Mesenchymal stem cell (in vitro differentiated cells and primary cell): ENCODE results near the gene ENGASE.

ENCODE experiments used
- DNase-seq: peaks from one replicate; pipeline ENCODE4 v3.0.0-alpha.2; 2013
- H2AFZ ChIP-seq: one replicate; pipeline ENCODE4 v1.6.1; 2013; ENCODE audit warnings: low read depth, mild to moderate bottlenecking, control low read depth, inconsistent platforms, low read length, moderate library complexity
- H2AK5ac ChIP-seq: 2 replicates; pipeline ENCODE4 v1.6.1; 2013; ENCODE audit warnings: low read length, moderate library complexity, mild to moderate bottlenecking, inconsistent platforms; ENCODE audit not compliant: severe bottlenecking
- H2BK120ac ChIP-seq: one replicate; pipeline ENCODE4 v1.6.1; 2013; ENCODE audit warnings: low read depth, mild to moderate bottlenecking, inconsistent platforms, low read length, moderate library complexity
- H2BK12ac ChIP-seq, 2 experiments: one replicate each; pipeline ENCODE4 v1.6.1; 2013; ENCODE audit warnings: inconsistent platforms in 2 of 2, low read length in 2 of 2, mild to moderate bottlenecking in 2 of 2, moderate library complexity in 2 of 2, control low read depth in 1 of 2
- H2BK15ac ChIP-seq: one replicate; pipeline ENCODE4 v1.6.1; 2013; ENCODE audit warnings: mild to moderate bottlenecking, low read depth, inconsistent platforms; ENCODE audit not compliant: poor library complexity, severe bottlenecking
- H2BK5ac ChIP-seq: 2 replicates; pipeline ENCODE4 v1.6.1; 2013; ENCODE audit warnings: low read depth, mild to moderate bottlenecking, low read length, control low read depth, inconsistent platforms; ENCODE audit not compliant: poor library complexity, severe bottlenecking
- H3K14ac ChIP-seq, 2 experiments: one replicate each; pipeline ENCODE4 v1.6.1; 2013; ENCODE audit warnings: inconsistent platforms in 2 of 2, low read length in 2 of 2, control low read depth in 1 of 2, mild to moderate bottlenecking in 1 of 2, moderate library complexity in 1 of 2
- H3K18ac ChIP-seq, 2 experiments: one replicate each; pipeline ENCODE4 v1.6.1; 2013; ENCODE audit warnings: inconsistent platforms in 2 of 2, low read length in 2 of 2, control low read depth in 1 of 2, low read depth in 1 of 2, mild to moderate bottlenecking in 1 of 2
- H3K23ac ChIP-seq, 2 experiments: one replicate each; pipeline ENCODE4 v1.6.1; 2013; ENCODE audit warnings: inconsistent platforms in 2 of 2, low read length in 2 of 2, mild to moderate bottlenecking in 2 of 2, moderate library complexity in 2 of 2, control low read depth in 1 of 2
- H3K27ac ChIP-seq: 2 replicates; pipeline ENCODE4 v1.5.1; 2013; ENCODE audit warnings: mild to moderate bottlenecking, moderate library complexity, low read length, control low read depth, inconsistent platforms; ENCODE audit not compliant: poor library complexity, severe bottlenecking
- H3K27me3 ChIP-seq, 2 experiments: 2 replicates each; pipeline versions ENCODE4 v1.6.1 to v1.7.0; 2013; ENCODE audit warnings: low read length in 2 of 2, mild to moderate bottlenecking in 2 of 2, moderate library complexity in 2 of 2, control low read depth in 1 of 2, inconsistent platforms in 1 of 2; ENCODE audit not compliant: control insufficient read depth in 1 of 2, insufficient read depth in 1 of 2
- H3K36me3 ChIP-seq, 2 experiments: 2 replicates each; pipeline versions ENCODE4 v1.6.1 to v1.7.0; 2013; ENCODE audit warnings: low read length in 2 of 2, control low read depth in 1 of 2, inconsistent platforms in 1 of 2, low read depth in 1 of 2, mild to moderate bottlenecking in 1 of 2; ENCODE audit not compliant: insufficient read depth in 2 of 2, control insufficient read depth in 1 of 2
- H3K4ac ChIP-seq, 2 experiments: one replicate each; pipeline ENCODE4 v1.6.1; 2013; ENCODE audit warnings: inconsistent platforms in 2 of 2, low read length in 2 of 2, mild to moderate bottlenecking in 2 of 2, moderate library complexity in 2 of 2, control low read depth in 1 of 2, low read depth in 1 of 2
- H3K4me1 ChIP-seq: 2 replicates; pipeline ENCODE4 v1.6.1; 2013; ENCODE audit warnings: low read depth, low read length, control low read depth; ENCODE audit not compliant: control insufficient read depth, insufficient read depth
- H3K4me2 ChIP-seq: 2 replicates; pipeline ENCODE4 v1.6.1; 2013; ENCODE audit warnings: low read length, mild to moderate bottlenecking, inconsistent platforms; ENCODE audit not compliant: poor library complexity, severe bottlenecking
- H3K4me3 ChIP-seq, 2 experiments: 2 replicates each; pipeline versions ENCODE4 v1.5.1 to v1.7.0; 2013; ENCODE audit warnings: low read length in 2 of 2, mild to moderate bottlenecking in 2 of 2, control low read depth in 1 of 2, low read depth in 1 of 2; ENCODE audit not compliant: insufficient read depth in 1 of 2
- H3K79me1 ChIP-seq: replicated peaks from 2 replicates; pipeline ENCODE4 v1.6.1; 2013; ENCODE audit warnings: mild to moderate bottlenecking, control low read depth, low read length, inconsistent platforms; ENCODE audit not compliant: poor library complexity, severe bottlenecking
- H3K9ac ChIP-seq: 2 replicates; pipeline ENCODE4 v1.7.0; 2013; ENCODE audit warnings: mild to moderate bottlenecking, low read length, moderate library complexity
- H3K9me3 ChIP-seq: 2 replicates; pipeline ENCODE4 v1.7.0; 2013; ENCODE audit warnings: mild to moderate bottlenecking, low read length; ENCODE audit not compliant: control insufficient read depth
- H4K8ac ChIP-seq: one replicate; pipeline ENCODE4 v1.6.1; 2013; ENCODE audit warnings: inconsistent platforms, mild to moderate bottlenecking, low read length, moderate library complexity
- H4K91ac ChIP-seq: one replicate; pipeline ENCODE4 v1.6.1; 2013; ENCODE audit warnings: mild to moderate bottlenecking, low read length, inconsistent platforms
- WGBS: methylation state at CpG from one replicate; pipeline ENCODE4 v1.1.7; 2013; ENCODE audit warnings: mixed read lengths; 5-methylcytosine and 5-hydroxymethylcytosine counted together

ENGASE gene

GRCh38 chr17:79083191-79083971, 8.8 kb downstream of the ENGASE start:
- Histone ChIP-seq H3K27ac (no peak overlapping the region), H3K4me2 (no peak overlapping the region), H3K14ac (no peak overlapping the region), H3K4ac (no peak overlapping the region), H4K91ac (no peak overlapping the region), H2AFZ (no peak overlapping the region), H2BK120ac (no peak overlapping the region), H3K4me3 (no peak overlapping the region), H2BK5ac (no peak overlapping the region), H3K23ac (no peak overlapping the region), H3K9me3 (no peaks in the 10 kb centered on the region), H2AK5ac (no peak overlapping the region), H3K27me3 (no peaks in the 10 kb centered on the region), H3K4me1 (no peaks in the 10 kb centered on the region), H3K9ac (no peak overlapping the region), H3K36me3 (peaks cover 41 to 88% of the 10 kb centered on the region in 2 experiments), H3K79me1 (no peaks in the 10 kb centered on the region), H2BK15ac (no peak overlapping the region), H4K8ac (no peak overlapping the region), H3K18ac (no peak overlapping the region), H2BK12ac (no peak overlapping the region)
- no peak for DNase-seq
- WGBS: 90% methylated on average over 28 of the region's 28 CpGs

GRCh38 chr17:79084291-79085153, 9.9 kb downstream of the ENGASE start:
- H4K8ac ChIP-seq: no peak overlapping the region
- H2BK120ac ChIP-seq: no peak overlapping the region
- H3K79me1 ChIP-seq: no peaks in the 10 kb centered on the region
- no peak for DNase-seq
- H3K9me3 ChIP-seq: no peaks in the 10 kb centered on the region
- no peak overlapping the region for H3K9ac ChIP-seq
- no peak overlapping the region for H3K14ac ChIP-seq
- no peak overlapping the region for H2BK5ac ChIP-seq
- H3K27ac ChIP-seq: no peak overlapping the region
- H4K91ac ChIP-seq: no peak overlapping the region
- no peak overlapping the region for H3K4me3 ChIP-seq
- H2AK5ac ChIP-seq: no peak overlapping the region
- H3K4ac ChIP-seq: no peak overlapping the region
- no peak overlapping the region for H3K23ac ChIP-seq
- 92% methylated on average over 31 of the region's 31 CpGs for WGBS
- peaks cover 32 to 86% of the 10 kb centered on the region in 2 experiments for H3K36me3 ChIP-seq
- H3K4me1 ChIP-seq: no peaks in the 10 kb centered on the region
- H2AFZ ChIP-seq: no peak overlapping the region
- H2BK15ac ChIP-seq: no peak overlapping the region
- no peak overlapping the region for H2BK12ac ChIP-seq
- H3K4me2 ChIP-seq: no peak overlapping the region
- H3K18ac ChIP-seq: no peak overlapping the region
- no peaks in the 10 kb centered on the region for H3K27me3 ChIP-seq

- Histone ChIP-seq H2AK5ac (no peak overlapping the region), H3K9ac (no peak overlapping the region), H3K27ac (no peak overlapping the region), H2BK15ac (no peak overlapping the region), H2BK5ac (no peak overlapping the region), H3K4ac (no peak overlapping the region), H4K8ac (no peak overlapping the region), H3K4me1 (no peaks in the 10 kb centered on the region), H3K14ac (no peak overlapping the region), H3K4me2 (no peak overlapping the region), H2BK12ac (no peak overlapping the region), H2AFZ (no peak overlapping the region), H2BK120ac (no peak overlapping the region), H4K91ac (no peak overlapping the region), H3K36me3 (peaks cover 25 to 78% of the 10 kb centered on the region in 2 experiments), H3K18ac (no peak overlapping the region), H3K27me3 (no peaks in the 10 kb centered on the region), H3K23ac (no peak overlapping the region), H3K79me1 (no peaks in the 10 kb centered on the region), H3K9me3 (no peaks in the 10 kb centered on the region), H3K4me3 (no peak overlapping the region)
- WGBS: 96% methylated on average over 26 of the region's 30 CpGs
- DNase-seq: no peak
Measured at GRCh38 chr17:79085154-79085920, 10.7 kb downstream of the ENGASE start.
